GM18868 (cell line): ENCODE measurements around the gene DHCR24.
"Not testable (repeated sequence)": the region's sequence is repeated elsewhere in the genome, so short reads cannot be mapped to it uniquely, and the experiment has no call there.

Experiments used
- ATAC-seq: cut with Tn5 transposase; IDR thresholded peaks from one replicate; pipeline ENCODE4 v1.9.1; 2021; ENCODE audit warnings: mild to moderate bottlenecking, moderate library complexity; ENCODE audit not compliant: unreplicated experiment

Gene DHCR24

DNA sequence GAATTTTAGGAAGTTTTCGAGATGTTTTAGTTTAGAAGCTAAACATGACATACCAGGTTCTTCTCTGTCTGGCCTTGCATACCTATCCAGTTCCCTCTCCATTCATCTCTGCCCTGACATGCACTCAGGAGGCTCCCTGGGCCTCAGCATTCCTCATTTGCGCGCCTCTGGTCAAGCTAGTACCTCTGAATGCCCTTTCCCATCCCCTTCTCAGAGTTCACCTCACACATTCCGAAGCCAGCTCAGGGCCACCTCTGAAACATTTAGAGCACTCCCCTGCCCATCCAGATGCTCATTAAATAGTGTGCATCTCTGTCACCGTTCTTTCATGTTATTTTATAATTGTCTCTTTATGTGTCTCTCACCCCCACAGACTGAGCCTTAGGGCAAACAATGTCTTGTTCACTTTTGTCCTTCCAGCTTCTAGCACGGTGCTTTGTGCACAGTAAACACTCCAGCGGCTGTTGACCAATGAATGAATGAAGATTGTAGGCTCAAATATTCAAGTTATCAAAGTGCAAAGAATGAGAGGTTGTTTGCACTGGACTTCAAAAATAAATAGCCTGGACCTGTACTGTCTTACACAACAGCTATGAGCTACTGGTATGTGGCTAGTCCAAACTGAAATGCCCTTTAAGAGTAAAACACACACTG, 1.2 kb upstream of the DHCR24 start:
- ATAC-seq = no peak

DNA sequence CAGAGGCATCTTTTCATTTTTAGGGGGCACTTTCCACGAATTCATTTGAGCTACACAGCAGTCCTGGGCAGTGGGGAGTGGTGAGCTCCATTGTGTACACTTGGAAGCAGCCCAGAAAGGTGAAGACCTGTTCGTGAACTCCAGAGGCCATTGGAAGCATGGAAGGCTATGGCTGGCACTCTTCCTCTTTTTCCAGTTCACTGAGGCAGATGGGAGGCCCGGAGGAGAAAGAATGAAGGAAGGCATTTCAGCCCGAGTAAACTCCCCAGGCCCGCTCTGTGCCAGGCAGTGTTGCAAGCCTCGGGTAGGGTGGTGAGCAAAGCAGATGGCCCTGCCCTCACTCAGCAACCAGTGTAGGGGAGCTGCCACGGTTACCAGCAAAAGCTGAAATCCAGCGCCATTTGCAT, 673 bp upstream of the DHCR24 start:
- ATAC-seq = no peak

DNA sequence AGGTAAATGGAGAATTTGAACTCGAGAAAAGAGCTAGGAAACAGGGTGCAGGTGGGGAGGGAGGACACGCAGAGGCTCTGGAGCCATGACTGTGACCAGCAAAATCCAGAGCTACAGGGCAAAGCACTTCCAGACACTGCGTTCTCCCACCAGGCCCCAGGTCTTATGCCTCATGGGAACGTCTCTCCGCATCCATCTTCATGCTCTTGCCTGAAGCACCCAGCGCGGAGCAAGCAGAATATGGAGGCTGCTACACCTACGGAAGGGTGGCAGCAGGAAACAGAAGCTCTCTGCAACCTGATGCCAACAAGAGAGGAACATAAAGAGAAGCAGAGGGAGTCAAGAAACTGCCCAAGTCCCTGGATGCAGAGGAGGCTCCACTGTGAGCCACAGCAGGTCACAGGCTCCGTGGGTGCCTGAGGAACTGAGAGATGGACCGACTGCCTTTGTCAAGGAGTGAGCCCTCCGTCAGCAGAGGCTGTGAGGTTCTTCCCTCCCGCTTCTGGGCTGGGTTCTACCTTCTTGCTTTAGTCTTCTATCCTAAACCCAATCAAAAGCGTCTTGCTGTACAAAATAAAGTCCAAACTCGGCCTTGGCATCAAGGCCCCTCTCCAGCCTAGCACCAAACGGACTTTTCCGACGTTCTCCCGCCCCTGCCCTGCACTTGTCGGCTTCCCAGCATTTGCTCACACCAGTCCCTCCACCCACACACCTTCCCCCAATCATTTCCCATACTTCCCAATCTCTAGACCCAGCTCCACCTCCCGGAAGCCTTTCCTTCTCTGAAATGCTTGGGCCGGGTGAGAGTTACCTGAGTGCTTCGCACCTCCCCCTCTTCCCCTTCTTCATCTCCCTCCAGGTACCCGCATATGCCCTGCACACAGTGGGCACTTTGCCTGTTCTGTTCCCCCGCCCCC, 930 bp downstream of the DHCR24 start:
- no peak for ATAC-seq

DNA sequence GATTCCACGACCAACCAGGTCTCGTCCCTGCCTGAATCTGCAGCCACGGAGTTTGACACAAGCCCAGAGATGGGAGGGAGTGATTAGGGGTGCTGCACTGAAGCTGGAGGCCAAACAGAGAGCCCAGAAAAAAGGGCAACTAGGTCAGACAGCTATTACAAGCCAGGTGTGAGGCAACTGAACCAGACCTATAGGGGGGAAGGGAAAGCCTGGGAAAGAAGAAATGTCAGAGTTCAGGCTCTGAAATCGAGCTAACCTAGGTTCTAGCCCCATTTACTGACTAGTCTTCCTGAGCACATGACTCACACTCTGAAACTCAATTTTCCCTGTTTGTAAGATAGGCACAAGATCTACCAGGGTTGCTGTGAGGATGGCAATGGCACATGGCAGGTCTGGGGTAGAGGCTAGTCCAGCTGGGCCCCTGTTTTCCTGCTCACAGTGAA, 1.7 kb downstream of the DHCR24 start:
- ATAC-seq = no peak

DNA sequence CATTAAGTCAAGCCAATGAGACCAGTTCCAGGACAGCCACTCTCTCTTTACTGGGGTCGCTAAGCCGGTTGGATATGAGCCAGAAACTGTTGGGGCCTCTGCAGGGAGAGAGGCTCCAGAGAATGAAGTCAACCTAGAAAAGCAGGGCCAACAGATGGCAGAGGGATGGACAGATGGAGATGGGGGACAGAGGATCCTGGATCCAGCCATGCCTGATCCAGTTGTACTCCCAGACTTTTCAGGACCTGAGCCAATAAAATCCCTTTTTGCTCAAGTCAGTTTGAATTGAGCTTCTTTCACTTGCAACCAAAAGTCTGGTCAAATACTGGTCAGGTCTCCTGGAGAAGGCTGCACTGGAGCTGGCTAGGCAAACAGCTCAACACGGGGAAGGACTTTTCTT, 2.2 kb downstream of the DHCR24 start:
- ATAC-seq = no peak

DNA sequence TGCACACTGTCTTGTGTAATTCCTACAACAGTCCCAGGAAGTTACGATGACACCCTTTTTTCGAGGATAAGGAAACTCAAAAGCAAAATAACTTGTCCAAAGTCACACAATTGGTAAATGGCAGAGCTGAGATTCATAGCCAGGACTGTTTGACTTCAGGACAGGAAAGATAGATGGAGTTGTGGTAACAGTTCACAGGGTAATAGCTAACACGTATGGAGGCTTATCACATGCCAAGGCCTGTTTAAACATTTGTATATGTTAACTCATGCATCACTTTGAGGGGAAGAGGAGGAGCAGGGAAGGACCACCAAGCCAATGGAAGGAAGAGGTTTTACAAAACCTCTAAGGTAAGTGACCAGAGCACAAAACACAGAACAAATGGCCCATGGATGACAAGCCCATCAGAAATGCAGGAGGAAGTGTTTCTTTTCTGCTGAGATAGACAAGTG, 2.8 kb downstream of the DHCR24 start:
- no peak for ATAC-seq

DNA sequence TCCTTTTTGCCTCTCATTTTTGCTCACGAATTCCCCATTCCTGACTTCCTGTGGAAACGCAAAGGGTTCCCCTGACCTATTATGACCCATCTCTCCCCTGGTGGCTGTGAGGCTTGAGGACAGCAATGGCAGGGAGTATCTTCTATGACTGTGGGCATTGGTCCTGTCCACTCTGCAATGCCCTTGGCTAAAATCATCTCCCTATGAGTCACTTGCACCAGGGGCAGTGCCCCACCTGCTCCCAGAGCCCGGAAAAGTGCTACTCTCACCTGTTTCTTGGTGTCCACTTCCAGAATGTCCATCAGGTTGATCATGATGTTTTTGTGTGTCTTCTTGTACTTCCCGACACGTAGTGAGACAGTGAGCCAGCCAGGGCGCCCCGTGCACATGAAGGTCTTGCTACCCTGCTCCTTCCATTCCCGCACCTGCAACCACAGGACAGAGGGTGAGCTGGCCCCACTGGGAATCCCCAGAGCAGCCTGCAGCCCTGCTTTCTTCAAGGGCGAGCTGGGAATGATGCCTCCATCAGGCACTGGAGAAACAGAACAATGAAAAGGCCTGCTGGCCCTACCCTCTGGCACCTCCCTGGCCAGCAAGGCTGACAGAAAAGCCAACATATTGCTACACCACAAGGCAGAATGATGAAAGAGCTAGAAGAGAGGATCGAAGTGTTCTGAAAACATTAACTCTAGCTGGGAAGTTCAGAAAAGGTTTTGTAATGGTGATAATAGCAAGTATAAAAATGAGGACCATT, 3.5 kb downstream of the DHCR24 start:
- no peak for ATAC-seq

DNA sequence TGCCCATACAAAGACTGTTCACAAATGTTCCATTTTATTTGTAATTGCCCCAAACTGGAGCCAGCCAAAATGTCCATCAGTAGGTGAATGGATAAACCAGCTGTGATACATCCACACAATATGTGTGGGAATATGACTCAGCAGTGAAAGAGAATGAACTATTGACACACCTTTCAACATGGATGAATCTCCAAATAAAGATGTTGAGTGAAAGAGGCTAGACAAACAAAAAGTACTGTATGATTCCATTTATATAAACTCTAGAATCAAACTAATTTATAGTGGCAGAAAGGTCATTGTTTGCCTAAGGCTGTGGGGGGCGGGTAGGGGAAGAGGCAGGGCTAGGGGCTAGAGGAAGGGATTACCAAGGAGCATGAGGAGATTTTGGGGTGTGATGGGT, 4.5 kb downstream of the DHCR24 start:
- ATAC-seq = no peak

DNA sequence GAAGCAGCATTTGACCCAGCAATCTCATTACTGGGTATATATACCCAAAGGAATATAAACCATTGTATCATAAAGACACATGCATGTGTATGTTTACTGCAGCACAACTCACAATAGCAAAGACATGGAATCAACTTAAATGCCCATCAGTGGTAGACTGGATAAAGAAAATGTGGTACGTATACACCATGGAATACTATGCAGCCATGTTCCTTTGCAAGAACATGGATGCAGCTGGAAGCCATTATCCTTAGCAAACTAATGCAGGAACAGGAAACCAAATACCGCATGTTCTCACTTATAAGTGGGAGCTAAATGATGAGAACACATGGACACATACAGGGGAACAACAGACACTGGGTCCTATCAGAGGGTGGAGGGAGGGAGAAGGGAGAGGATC, 5.4 kb downstream of the DHCR24 start:
- ATAC-seq = not testable (repeated sequence)

DNA sequence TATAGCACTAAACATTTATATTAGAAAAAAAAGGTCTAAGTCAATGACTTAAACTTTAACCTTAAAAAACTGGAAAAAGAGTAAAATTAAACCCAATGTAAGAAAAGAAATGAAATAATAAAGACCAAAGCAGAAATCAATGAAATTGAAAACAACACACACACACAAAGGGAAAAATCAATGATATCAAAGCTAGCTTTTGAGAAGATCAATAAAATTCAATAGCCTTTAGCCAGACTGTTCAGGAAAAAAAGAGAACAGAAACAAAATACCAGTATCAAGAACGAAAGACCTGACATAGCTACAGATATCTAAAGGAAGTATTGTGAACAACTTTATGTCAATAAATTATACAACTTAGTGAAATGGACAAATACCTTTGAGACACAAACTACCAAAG, 7.1 kb downstream of the DHCR24 start:
- no peak for ATAC-seq

DNA sequence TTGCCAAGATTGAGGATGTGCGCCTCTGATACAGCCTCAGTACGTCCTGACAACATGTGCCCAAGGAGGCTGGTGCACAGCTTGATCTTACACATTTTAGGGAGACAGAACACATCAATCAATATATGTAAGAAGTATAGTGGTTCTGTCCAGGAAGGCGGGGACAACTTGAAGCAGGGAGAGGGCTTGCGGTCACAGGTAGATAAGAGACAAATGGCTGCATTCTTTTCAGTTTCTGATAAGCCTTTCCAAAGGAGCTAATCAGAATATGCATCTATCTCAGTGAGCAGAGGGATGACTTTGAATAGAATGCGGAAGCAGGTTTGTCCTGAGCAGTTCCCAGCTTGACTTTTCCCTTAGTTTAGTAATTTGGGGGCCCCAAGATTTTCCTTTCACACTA, 10.2 kb downstream of the DHCR24 start:
- ATAC-seq = no peak

DNA sequence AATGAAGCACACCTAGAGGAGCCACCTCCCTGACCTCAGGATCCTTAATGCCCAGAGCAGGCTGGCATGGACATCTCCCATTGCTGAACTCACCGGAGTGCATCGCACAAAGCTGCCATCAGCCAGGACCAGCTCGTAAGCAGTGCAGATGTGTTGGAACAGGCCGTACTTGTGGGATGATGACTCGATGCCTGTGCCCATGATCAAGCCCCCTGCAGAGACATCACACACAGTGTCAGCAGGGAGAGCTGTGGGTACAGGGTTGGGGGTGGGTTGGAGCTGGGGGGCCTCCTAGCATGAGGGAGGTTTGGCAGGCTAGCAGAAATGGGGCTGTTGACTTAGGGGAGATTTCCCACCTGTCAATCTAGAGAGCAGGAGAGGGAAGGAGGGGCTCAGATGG, 12.0 kb downstream of the DHCR24 start:
- ATAC-seq = no peak

DNA sequence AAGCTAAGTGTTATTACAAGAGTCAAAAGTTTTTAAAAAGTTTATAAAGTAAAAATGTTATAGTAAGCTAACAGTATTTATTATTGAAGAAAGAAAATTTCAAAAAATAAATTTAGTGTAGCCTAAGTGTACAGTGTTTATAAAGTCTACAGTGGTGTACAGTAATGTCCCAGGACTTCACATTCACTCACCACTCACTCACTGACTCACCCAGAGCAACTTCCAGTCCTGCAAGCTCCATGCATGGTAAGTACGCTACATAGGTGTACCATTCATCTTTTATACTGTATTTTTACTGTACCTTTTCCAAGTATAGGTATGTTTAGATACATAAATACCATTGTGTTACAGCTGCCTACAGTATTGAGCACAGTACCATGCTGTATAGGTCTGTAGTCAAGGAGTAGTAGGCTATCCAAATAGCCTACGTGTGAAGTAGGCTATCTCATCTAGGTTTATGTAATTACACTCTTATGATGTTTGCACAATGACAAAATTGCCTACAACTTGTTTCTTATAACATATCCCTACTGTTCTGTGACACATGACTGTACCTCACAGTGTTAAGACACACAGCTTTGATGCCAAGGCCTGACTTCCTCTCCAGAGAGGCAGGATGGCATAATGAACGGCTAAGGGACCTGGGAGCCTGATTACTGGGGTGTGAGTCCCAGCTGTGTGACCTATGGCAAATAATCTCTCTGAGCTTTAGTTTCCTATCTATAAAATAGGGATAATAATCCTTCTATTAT, 12.7 kb downstream of the DHCR24 start:
- ATAC-seq = no peak

DNA sequence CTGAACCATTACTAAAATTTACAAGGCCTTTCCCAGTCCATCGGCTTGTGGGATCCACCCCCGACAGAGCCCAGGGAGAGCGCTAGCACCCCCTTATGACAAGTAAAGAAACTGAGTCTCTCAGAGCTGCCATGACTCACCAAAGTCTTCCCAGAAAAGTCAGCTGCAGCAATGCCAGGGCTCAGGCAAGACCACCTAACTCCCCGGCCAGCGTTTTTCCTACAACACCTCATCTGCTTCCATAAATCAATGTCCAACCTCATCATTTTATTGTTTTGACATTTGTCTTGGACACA, 15.0 kb downstream of the DHCR24 start:
- ATAC-seq = no peak

DNA sequence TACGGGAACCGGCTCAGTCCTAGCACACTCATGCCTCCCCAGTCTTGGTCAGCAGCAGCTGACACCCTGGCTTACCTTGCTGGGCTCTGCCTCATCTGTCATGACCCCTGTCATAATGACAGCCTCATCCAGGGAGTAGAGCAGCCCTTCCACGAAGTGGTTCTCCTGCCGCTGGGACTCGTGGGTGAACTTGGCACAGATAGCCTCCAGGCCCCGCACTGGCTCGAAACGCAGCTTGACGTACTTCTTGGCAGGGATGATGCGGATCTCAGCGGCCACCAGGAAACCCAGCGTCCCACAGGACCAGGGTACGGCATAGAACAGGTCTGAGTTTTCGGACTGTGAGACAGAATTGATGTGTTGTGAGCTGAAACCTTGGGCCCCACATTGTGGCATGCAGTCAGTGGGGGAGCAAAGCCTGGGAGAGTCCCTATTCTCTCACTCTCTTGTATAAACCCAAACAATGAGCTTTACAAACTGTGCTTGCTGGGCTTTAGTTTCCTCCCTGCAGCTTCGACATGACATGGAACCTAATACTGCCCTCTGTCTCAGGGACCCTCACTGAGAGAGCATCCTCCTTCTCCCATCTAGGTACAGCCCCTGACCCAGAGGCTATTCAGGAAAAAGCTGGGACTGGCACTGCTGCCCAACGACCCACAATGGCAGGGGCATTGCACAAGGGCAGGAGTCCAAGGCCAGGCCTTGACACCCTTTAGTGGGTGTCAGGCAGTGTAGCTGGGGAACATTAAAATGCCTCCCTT, 15.5 kb downstream of the DHCR24 start:
- ATAC-seq = no peak

DNA sequence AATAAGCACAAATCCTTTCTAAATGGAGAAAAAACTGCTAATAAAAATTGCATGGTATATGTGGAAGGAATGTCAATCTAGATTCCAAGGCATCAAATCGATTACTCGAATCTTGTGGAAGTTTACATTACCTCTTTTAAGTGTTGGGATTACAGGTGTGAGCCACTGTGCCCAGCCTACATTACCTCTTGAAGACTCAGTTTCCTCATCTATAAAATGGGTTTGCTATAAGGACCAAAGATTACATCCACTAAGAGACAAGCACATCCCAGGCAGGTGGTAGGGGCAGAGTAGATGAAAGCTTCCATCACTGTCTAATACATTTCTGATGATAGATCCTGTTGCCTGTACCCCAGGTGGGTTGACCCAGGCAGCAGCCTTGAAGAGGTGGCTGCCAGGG, 16.1 kb downstream of the DHCR24 start:
- ATAC-seq = no peak

DNA sequence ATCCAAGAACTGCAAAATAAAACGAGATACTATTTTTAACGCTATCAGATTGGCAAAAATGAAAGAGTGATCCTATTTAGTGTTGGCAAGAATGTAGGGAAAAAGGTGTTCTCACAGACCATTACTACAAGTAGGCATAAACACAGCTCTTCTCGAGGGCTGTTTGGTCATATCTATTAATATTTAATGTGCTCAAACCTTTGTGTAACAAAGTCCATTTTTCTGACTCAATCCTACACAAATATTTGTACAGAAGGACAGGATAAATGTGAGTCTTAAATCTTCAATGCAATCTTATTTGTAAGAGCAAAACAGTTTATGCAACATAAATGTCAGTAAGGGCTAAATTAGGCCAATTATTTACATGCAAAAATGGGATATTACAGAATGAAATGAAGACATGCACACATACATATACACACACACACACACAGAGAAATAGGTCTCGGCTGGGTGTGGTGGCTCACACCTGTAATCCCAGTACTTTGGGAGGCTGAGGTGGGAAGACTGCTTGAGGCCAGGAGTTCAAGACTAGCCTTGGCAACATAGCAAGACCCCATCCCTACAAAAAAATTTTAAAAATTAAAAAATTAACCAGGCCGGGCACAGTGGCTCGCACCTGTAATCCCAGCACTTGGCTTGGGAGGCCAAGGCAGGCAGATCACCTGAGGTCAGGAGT, 17.7 kb downstream of the DHCR24 start:
- no peak for ATAC-seq

DNA sequence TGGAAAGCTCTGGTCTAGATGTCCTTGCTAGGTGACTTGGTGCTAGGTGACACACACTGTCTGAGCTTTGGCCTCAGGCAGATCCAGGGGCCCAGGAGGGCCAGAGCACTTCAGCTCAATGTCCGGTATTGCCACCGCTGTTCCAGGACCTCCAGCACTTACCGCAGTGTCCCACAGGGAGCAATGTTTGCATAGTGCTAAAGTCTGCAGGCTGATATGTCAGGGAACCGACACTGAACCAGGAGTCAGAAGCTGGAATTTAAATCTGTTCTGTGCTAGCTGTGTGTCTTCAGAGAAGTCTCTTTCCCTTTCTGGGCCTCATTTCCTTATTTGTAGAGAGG, 19.3 kb downstream of the DHCR24 start:
- ATAC-seq = no peak

DNA sequence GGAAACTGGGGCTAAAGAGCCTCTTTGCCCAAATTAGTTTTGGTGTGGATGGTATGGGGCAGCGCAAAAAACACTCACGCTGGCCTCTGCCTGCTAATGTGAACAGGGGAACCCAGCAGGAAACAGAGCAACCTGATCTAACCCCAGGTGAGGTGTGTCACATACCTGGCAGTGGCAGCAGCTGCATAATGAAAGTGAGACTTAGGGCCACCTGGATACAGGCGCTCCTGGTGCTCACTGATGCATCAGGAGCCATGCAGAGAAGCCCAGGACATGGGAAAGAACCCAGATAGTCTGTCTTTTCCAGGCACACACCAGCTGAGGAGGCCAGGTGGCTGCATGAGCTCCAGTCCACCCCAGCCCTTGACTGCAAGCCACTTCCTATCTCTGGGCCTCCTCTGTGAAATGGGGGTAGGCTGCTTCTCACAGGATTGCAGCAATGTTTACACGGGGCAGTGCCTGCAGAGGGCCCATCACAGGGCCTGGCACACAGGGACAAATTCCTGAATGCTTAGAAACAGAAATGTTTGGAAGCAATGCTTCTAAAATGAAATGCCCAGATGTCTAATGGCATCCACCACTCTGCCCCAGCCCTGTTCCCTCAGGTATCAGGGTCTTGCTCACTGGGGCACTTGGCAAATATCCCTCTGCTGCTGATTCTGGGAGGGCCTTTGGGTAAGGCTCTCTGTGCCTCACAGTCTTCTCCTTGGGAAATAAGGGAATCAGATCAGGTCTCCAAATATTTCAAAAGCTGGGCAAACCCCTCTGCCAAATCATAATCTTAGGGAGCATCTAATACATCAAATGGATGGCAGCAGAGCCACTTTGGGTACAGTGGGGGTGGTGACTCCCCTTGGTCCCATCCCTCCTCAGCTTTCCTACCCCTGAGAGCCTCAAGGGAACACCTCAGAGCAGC, 19.9 kb downstream of the DHCR24 start:
- ATAC-seq = no peak
